GM10248 (cell line): Measurements from ENCODE around the gene TAAR5.

Experiments used
- CTCF ChIA-PET: fragments of 300-600 bp; sonication (Branson Sonifier 250); formaldehyde crosslinking; extraction: SDS; loops from one replicate; lab custom pipeline; 2021; ENCODE audit warnings: antibody characterized with exemption; lab: Yijun Ruan, JAX
- POLR2A ChIA-PET: fragments of 350-650 bp; sonication (Branson Sonifier 250); formaldehyde crosslinking; extraction: SDS; loops from one replicate; lab custom pipeline; 2020; ENCODE audit warnings: antibody characterized with exemption; lab: Yijun Ruan, JAX
- DNase-seq: peaks from one replicate; pipeline ENCODE4 v3.0.0; 2012; ENCODE audit errors: extremely low spot score
- CTCF ChIP-seq: IDR thresholded peaks from 2 replicates; pipeline ENCODE4 v1.5.1; 2012; ENCODE audit warnings: mild to moderate bottlenecking, low read depth; ENCODE audit errors: extremely low read depth, missing control alignments, control extremely low read depth

The TAAR5 gene

GRCh38 chr6:132552372-132552771, 37.2 kb downstream of the TAAR5 start, which contains the start of gene TAAR8:
TAAR8 (plus strand) TSS chr6:132552672; CDS start chr6:132552693, 21 bp downstream.
- no peak for DNase-seq
- TF ChIP-seq CTCF: no peak
- ChIA-PET POLR2A (no interaction called here), CTCF (interaction anchor here (3.0 kb wide), 1 partner anchor 9 kb away, joined by 12 read pairs; no protein-coding TSS in a partner anchor)

- TF ChIP-seq CTCF: no peak
- ChIA-PET CTCF (interaction anchor here (0.7 to 3.0 kb wide), 3 partner anchors 8 to 271 kb away, joined by 3 to 12 read pairs (median 3); no protein-coding TSS in a partner anchor), POLR2A (no interaction called here)
- DNase-seq: no peak
Measured at GRCh38 chr6:132551214-132551613, 38.3 kb downstream of the TAAR5 start.

- POLR2A ChIA-PET: no interaction called here
- no peak for DNase-seq
- TF ChIP-seq CTCF: no peak
- CTCF ChIA-PET: no interaction called here
Measured at GRCh38 chr6:132548746-132549463, 40.6 kb downstream of the TAAR5 start.

GRCh38 chr6:132544826-132545225, 44.7 kb downstream of the TAAR5 start:
- POLR2A ChIA-PET: no interaction called here
- no peak for DNase-seq
- CTCF ChIA-PET: interaction anchor here (1.4 to 9.3 kb wide), 3 partner anchors 7 to 244 kb away, joined by 3 to 68 read pairs (median 12); partner anchors contain the start of gene TAAR8
- no peak for TF ChIP-seq CTCF
